Activated naive CD4-positive, alpha-beta T cell treated with anti-CD3 and anti-CD28 coated beads, Interleukin-2, amount 50 U/mL, for 24 hours (primary cell): ENCODE results near the gene KANK2.

Source experiments
- H3K27ac Mint-ChIP-seq: one replicate; pipeline ENCODE4 v1.8.0; 2021; ENCODE audit warnings: mild to moderate bottlenecking, mixed read lengths
- H3K27me3 Mint-ChIP-seq: one replicate; pipeline ENCODE4 v1.8.0; 2021; ENCODE audit warnings: mixed read lengths
- H3K36me3 Mint-ChIP-seq: one replicate; pipeline ENCODE4 v1.8.0; 2021; ENCODE audit warnings: mixed read lengths
- H3K4me1 Mint-ChIP-seq: one replicate; pipeline ENCODE4 v1.8.0; 2021; ENCODE audit warnings: mixed read lengths
- H3K4me3 Mint-ChIP-seq: one replicate; pipeline ENCODE4 v1.8.0; 2021; ENCODE audit warnings: mild to moderate bottlenecking, mixed read lengths
- H3K9me3 Mint-ChIP-seq: one replicate; pipeline ENCODE4 v1.8.0; 2021; ENCODE audit warnings: mixed read lengths

The KANK2 gene

GRCh38 chr19:11197291-11198174, at the start of gene KANK2:
Gene KANK2, minus strand, starts transcription at chr19:11197545. Its CDS starts 3,034 bp downstream, at chr19:11194511.
- no peaks in the 10 kb centered on the region for H3K9me3 Mint-ChIP-seq
- peak within 1 kb of the TSS; percentile 78 for H3K4me3 Mint-ChIP-seq
- no peaks in the 10 kb centered on the region for H3K36me3 Mint-ChIP-seq
- peaks cover 5% of the 10 kb centered on the region for H3K27me3 Mint-ChIP-seq
- H3K27ac Mint-ChIP-seq = no peak within 1 kb of the TSS
- H3K4me1 Mint-ChIP-seq = peaks cover 5% of the 10 kb centered on the region

DNA sequence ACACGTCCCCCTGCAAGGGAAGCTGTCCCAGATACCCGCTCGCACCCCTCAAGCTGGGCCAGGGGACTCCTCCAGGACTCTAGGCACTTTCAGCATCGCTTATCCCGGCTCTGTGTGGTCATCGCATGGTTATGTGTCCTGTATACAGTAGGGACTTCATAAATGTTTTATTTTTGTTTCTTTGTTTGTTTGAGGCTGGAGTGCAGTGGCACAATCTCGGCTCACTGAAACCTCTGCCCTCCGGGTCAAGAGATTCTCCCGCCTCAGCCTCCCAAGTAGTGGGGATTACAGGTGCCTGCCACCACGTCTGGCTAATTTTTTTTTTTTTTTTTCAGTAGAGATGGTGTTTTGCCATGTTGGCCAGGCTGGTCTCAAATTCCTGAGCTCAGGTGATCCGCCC, 49.6 kb upstream of the KANK2 start:
- H3K27me3 Mint-ChIP-seq = peaks cover 6% of the 10 kb centered on the region
- H3K4me3 Mint-ChIP-seq = no peak overlapping the region
- H3K36me3 Mint-ChIP-seq = no peaks in the 10 kb centered on the region
- peak overlapping the region; percentile 53 for H3K27ac Mint-ChIP-seq
- H3K9me3 Mint-ChIP-seq = no peaks in the 10 kb centered on the region
- peaks cover 6% of the 10 kb centered on the region for H3K4me1 Mint-ChIP-seq

DNA sequence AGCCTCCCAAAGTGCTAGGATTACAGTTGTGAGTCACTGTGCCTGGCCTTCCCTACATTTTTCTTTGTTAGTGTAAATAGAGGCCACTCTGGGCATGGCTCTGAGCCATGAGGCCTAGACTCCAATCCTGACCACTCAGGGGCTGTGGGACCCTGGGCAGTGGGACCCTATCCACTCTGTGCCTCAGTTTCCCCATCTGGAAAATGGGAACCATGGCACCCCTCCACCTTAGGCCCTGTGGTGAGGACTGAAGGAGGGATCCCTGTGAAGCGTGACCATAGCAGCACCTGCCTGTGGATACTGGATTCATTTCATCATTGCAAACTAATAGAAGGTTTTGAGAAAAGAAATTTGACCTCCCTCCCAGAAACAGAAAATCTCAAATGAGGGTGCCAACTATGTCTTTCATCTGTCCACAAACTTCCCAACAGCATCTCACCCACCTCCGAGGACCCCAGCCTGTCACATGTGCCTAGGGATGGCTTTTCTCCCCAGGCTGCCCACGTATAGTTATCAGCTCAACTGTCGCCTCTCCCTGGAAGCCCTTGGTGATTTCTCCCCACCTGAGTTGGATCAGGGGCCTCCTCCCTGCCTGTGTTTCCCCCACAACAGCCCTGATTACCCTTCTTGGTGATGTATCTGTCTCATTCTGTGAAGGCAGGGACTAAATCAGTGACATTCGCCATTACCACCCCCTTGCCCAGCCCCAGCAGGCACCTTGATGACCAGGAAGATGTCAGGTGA, 47.7 kb upstream of the KANK2 start:
- peaks cover 6% of the 10 kb centered on the region for H3K4me1 Mint-ChIP-seq
- H3K9me3 Mint-ChIP-seq = no peaks in the 10 kb centered on the region
- no peak overlapping the region for H3K4me3 Mint-ChIP-seq
- no peaks in the 10 kb centered on the region for H3K36me3 Mint-ChIP-seq
- peaks cover 6% of the 10 kb centered on the region for H3K27me3 Mint-ChIP-seq
- H3K27ac Mint-ChIP-seq = no peak overlapping the region

DNA sequence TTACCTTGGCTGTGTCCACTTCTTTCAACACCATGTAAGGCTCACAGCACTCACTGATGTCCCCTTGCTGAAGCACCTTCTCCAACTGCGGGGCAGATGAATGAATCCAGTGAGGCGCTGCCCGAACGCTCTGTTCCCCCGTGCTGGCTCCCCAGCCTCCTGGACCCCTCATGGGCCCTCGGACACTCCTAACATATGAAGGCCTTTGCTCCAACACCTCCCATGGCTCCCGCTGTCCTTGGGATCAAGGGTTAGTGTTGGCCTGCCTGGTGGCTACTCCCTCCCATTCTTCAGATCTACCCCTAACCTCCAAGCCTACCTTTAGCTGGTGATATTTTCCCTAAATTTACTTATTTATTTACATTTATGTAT, 46.4 kb upstream of the KANK2 start:
- H3K9me3 Mint-ChIP-seq = no peaks in the 10 kb centered on the region
- peaks cover 6% of the 10 kb centered on the region for H3K4me1 Mint-ChIP-seq
- H3K4me3 Mint-ChIP-seq = no peak overlapping the region
- H3K36me3 Mint-ChIP-seq = peaks cover 1% of the 10 kb centered on the region
- peaks cover 6% of the 10 kb centered on the region for H3K27me3 Mint-ChIP-seq
- no peak overlapping the region for H3K27ac Mint-ChIP-seq

GRCh38 chr19:11242864-11243797, 45.8 kb upstream of the KANK2 start:
- Mint-ChIP-seq H3K27ac (no peak overlapping the region), H3K9me3 (no peaks in the 10 kb centered on the region), H3K4me3 (no peak overlapping the region), H3K4me1 (peaks cover 6% of the 10 kb centered on the region), H3K36me3 (peaks cover 1% of the 10 kb centered on the region), H3K27me3 (peaks cover 6% of the 10 kb centered on the region)

GRCh38 chr19:11242025-11242424, 44.7 kb upstream of the KANK2 start:
- Mint-ChIP-seq H3K27ac (no peak overlapping the region), H3K36me3 (peaks cover 1% of the 10 kb centered on the region)

DNA sequence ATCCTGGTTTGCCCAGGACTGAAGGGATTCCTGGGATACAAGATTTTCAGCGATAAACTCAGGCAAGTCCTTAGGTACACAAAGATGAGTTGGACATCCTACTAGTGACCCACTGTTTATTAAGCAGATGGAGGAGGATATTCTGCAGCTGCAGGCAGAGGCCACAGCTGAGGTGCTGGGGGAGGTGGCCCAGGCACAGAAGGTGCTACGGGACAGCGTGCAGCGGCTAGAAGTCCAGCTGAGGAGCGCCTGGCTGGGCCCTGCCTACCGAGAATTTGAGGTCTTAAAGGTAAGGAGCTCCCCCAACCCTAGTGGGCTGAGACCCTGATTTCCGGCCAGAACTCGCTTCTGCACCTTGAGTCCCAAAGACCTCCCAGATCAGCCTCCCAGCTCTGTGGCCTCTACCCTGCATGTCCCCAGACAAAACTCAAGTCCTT, 42.7 kb upstream of the KANK2 start:
- peaks cover 2% of the 10 kb centered on the region for H3K27me3 Mint-ChIP-seq
- H3K4me1 Mint-ChIP-seq = peaks cover 6% of the 10 kb centered on the region
- H3K27ac Mint-ChIP-seq = no peak overlapping the region
- peaks cover 1% of the 10 kb centered on the region for H3K36me3 Mint-ChIP-seq
- no peak overlapping the region for H3K4me3 Mint-ChIP-seq
- H3K9me3 Mint-ChIP-seq = no peaks in the 10 kb centered on the region

More at GRCh38 chr19:11242025-11242424, 44.7 kb upstream of the KANK2 start:
- H3K27me3 Mint-ChIP-seq = peaks cover 6% of the 10 kb centered on the region
- no peak overlapping the region for H3K4me3 Mint-ChIP-seq
- peaks cover 6% of the 10 kb centered on the region for H3K4me1 Mint-ChIP-seq
- H3K9me3 Mint-ChIP-seq = no peaks in the 10 kb centered on the region

DNA sequence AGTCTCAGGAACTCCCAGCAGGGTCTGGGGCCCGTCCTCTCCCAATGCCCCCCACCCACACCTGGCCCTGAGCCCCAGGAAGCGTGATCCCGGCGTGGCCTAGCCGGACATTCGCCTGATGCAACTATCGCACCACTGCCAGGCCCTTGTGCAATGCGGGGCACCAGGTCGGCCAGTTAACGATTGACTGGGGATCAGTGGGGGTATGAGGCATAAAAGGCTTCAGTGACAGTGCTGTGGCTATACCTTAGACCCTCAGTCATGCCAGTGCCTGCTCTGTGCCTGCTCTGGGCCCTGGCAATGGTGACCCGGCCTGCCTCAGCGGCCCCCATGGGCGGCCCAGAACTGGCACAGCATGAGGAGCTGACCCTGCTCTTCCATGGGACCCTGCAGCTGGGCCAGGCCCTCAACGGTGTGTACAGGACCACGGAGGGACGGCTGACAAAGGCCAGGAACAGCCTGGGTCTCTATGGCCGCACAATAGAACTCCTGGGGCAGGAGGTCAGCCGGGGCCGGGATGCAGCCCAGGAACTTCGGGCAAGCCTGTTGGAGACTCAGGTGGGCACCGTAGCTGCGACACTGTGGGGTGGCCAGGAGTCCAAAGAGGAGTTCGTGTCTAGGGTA, 42.1 kb upstream of the KANK2 start, which contains the start of gene ANGPTL8:
TSS of gene ANGPTL8 (plus strand) at position 243 of the 624 bp plus-strand sequence. CDS start at position 262, 19 bp downstream.
- peaks cover 1% of the 10 kb centered on the region for H3K36me3 Mint-ChIP-seq
- H3K9me3 Mint-ChIP-seq = no peaks in the 10 kb centered on the region
- H3K27ac Mint-ChIP-seq = no peak within 1 kb of the TSS
- H3K4me3 Mint-ChIP-seq = no peak within 1 kb of the TSS
- H3K27me3 Mint-ChIP-seq = peaks cover 2% of the 10 kb centered on the region
- peaks cover 6% of the 10 kb centered on the region for H3K4me1 Mint-ChIP-seq

DNA sequence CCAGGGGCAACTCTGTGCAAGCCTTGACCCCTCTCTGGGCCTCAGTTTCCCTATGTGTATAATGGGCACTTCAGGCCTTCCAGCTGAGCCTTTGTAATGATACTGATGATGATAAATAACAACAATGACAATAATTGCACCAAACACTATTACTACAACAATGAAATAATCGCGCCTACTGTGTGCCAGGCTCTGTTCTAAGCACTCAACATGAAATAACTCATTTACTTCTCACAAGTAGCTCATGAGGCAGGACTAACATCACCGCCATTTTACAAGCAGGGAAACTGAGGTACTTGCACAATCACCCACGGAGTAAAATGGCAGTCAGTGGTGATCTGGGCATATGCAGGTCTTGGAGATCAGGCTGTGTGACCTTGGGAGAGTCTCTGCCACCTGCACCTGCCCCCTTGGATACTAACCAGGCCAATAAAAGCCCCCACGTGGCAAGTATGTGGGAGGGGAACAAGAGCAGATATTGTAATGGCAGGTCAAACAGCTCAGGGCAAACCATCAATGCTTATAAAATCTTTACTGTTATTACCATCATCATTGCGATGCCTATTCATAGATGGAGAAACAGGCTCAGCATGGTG, 41.5 kb upstream of the KANK2 start:
- Mint-ChIP-seq H3K9me3 (no peaks in the 10 kb centered on the region), H3K27ac (no peak overlapping the region), H3K4me1 (peaks cover 4% of the 10 kb centered on the region), H3K36me3 (peaks cover 1% of the 10 kb centered on the region), H3K27me3 (peaks cover 2% of the 10 kb centered on the region), H3K4me3 (no peak overlapping the region)

GRCh38 chr19:11238041-11238440, 40.7 kb upstream of the KANK2 start:
- Mint-ChIP-seq H3K36me3 (peaks cover 1% of the 10 kb centered on the region), H3K27ac (no peak overlapping the region), H3K4me3 (no peak overlapping the region), H3K4me1 (no peaks in the 10 kb centered on the region), H3K9me3 (no peaks in the 10 kb centered on the region), H3K27me3 (peaks cover 2% of the 10 kb centered on the region)

GRCh38 chr19:11237321-11237720, 40.0 kb upstream of the KANK2 start:
- Mint-ChIP-seq H3K27ac (no peak overlapping the region), H3K9me3 (no peaks in the 10 kb centered on the region), H3K36me3 (peaks cover 1% of the 10 kb centered on the region), H3K4me1 (no peaks in the 10 kb centered on the region), H3K27me3 (no peaks in the 10 kb centered on the region), H3K4me3 (no peak overlapping the region)

GRCh38 chr19:11236324-11237301, 39.3 kb upstream of the KANK2 start:
- H3K27ac Mint-ChIP-seq = no peak overlapping the region
- H3K36me3 Mint-ChIP-seq = peaks cover 1% of the 10 kb centered on the region
- H3K4me1 Mint-ChIP-seq = no peaks in the 10 kb centered on the region
- H3K9me3 Mint-ChIP-seq = no peaks in the 10 kb centered on the region
- no peaks in the 10 kb centered on the region for H3K27me3 Mint-ChIP-seq
- no peak overlapping the region for H3K4me3 Mint-ChIP-seq

- Mint-ChIP-seq H3K27ac (no peak overlapping the region), H3K9me3 (no peaks in the 10 kb centered on the region), H3K4me1 (no peaks in the 10 kb centered on the region), H3K27me3 (no peaks in the 10 kb centered on the region), H3K4me3 (no peak overlapping the region), H3K36me3 (peaks cover 1% of the 10 kb centered on the region)
Measured at GRCh38 chr19:11234486-11235075, 37.2 kb upstream of the KANK2 start.
